HG02938 (cell line): Measurements from ENCODE around the gene CABP1.
"Not testable (repeated sequence)": the region's sequence is repeated elsewhere in the genome, so short reads cannot be mapped to it uniquely, and the experiment has no call there.

Source experiments
- ATAC-seq: cut with Tn5 transposase; IDR thresholded peaks from one replicate; pipeline ENCODE4 v1.9.1; 2021; ENCODE audit warnings: mild to moderate bottlenecking, moderate library complexity; ENCODE audit not compliant: unreplicated experiment

The CABP1 gene

DNA sequence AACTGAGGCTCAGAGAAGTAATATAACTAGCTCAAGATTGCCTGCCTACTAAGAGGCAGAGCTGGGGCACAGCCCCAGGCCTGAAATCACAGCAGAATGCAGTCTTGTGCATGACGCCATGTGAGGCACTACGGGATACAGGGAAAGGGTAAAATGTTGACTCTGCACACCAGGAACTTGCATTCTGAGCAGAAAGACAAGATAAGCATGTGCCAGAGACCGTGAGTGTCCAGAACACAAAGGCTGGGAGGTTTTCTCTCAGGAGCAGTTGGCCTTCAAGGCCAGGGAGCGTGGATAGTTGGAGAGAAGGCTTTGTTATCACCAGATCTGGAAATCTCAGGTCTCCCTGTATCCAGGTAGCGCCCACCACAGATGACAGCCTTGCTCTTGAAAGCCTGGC, 23.3 kb downstream of the CABP1 start:
- no peak for ATAC-seq

DNA sequence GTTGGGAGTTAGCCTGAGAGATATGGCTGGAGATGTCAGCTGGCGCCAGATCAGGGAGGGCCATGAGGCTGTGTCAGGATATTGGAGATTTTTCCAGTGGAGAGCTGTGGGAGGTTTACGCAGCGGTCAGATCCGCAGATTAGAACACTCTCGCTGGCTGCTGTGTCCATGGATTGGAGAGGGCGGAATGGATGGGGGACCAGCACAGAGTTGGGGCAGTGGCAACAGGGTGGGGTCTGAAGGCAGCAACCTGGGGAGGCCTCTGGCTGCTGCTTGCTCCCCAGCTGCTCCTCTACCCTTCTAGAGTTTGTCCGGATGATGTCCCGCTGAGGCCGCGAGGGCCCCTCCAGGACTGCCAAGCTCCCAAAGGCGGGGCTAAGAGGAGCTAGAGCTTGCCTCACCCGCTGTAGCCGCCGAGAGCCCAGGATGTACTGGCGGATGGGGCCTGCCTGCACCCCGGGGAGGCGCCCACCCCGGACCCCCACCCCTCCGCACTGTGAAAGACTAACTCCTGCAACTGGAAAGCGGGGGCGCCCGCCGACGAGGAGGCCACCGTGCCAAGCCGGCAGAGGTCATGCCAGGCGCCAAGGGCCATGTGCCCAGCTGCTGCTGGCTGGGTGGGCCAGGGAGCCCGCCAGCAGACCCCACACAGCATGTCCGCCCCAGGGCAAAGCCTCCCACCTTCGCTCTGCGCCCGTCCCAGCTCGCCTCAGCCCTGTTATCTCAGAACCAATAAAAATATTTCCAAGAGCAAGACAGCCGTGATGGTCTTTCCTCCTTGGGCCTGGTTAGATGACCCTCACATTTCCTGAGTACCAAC, 26.4 kb downstream of the CABP1 start:
- no peak for ATAC-seq

DNA sequence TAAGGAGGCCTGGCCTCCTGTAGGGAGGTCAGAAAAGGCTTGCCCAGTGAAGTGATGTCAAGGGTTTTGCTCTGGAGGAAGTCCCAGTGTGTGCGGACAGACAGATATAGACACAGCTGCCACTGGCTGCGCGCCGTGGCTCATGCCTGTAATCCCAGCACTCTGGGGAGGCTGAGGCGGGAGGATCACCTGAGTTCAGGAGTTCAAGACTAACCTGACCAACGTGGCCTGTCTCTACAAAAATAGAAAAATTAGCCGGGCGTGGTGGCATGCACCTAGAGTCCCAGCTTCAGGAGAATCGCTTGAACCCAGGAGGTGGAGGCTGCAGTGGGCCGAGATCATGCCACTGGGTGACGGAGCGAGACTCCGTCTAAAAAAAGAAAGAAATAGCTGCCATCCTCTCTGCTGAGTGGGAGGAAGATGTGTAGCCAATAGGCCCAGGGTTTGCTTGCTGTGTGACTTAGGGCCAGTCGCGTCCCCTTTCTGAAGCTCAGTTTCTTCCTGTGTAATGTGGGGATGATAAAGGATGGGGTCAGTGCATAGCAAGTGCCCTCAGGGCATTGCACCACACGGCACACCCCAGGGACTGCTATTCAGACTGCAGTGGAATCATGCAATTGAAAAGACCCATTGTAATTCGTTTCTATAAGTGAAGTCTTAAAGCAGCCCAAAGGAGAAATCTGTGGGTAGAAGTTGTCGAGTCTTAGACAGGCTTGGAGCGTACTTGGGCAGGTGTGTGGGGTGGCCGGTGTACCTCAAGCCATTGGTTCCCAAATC, 27.9 kb downstream of the CABP1 start:
- no peak for ATAC-seq

DNA sequence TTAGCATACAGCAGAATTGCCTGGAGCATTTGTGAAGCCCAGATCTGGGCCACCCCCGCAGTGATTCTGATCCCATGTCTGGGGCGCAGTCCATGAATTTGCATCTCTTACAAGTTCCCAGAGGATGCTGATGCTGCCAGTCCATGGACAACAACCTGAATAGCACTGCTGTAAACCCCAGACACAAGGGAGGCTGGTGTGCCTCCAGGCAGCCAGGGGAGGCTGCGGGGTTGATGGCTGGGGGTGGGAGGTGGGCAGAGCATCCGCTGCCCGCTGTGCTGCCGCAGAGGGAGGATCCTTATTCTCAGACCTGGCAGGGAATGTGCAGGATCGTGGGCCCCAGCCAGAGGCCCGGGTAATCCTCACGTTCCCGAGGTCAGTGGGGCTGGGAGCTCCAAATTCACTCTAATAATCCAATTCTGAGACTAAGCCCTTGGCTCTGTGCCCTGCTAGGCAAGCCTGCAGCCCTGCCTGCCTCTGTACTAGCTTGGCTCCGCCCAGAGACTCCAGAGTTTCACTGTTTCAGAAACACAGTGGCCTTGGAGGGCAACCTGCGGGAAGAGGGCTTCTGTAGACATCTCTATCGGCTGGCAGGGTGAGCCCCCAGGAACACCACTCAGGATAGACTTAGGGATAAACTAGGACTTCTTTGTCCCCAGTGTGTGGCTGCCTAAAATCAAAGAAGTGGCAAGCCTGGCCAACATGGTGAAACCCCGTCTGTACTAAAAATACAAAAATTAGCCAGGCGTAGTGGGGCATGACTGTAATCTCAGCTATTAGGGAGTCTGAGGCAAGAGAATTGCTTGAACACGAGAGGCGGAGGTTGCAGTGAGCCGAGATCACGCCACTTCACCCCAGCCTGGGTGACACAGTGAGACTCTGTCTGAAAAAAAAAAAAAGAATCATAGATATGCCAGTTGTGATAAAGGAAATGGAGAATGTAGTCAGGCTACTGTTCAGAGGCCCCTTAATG, 28.7 kb downstream of the CABP1 start:
- peak; percentile 50 for ATAC-seq

DNA sequence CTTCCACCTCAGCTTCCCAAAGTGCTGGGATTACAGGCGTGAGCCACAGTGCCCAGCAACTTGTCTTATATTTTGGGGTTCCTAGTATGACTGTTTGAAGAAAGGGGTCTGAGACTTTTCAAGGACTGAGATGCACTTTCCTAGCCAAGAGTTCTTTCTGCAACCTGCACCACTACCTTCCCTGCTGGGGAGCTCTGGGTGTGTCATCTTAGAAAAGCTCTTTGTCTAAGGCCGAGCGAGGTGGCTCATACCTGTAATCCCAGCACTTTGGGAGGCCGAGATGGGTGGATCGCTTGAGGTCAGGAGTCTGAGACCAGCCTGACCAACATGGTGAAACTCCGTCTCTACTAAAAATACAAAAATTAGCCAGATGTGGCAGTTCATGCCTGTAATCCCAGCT, 29.8 kb downstream of the CABP1 start:
- ATAC-seq: not testable (repeated sequence)

DNA sequence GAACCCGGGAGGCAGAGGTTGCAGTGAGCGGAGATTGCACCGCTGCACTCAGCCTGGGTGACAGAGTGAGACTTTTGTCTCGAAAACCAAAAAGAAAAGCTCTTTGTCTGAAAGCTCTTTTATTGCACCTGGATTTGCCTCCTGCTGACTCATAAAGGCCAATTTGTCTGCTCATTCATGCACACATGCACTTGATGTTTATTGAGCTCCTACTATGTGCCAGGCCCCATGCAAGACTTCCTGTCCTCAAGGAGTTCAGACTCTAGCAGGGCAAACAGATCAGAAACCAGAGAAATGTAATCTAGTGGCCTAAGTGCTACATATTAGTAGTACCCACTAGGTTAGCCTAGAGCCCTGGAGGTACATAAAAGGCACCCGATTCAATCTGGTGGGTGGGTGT, 30.2 kb downstream of the CABP1 start:
- no peak for ATAC-seq

DNA sequence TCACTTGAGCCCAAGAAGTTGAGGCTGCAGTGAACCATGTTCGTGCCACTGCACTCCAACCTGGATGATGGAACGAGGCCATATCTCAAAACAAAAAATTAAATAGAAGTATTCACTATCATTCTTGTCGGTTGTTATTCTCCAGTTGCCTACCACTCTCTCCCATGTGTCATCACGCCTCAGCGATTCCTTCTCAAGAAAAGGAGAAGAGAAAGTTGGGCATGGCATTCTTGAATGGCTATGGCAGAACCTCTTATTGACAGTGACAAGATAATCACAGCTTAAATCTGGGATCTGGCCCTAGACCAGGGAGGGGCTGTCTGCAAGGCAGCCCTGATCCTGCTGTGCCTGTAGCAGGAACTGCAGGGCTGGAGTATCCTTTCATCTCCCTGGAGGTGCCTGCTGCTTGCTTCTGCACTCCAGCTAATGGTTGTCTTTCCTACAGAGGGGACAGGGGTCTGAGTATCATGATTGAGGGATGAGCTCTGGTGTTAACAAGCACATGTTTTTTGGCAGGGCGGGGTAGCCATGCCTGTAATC, 33.7 kb downstream of the CABP1 start:
- no peak for ATAC-seq

DNA sequence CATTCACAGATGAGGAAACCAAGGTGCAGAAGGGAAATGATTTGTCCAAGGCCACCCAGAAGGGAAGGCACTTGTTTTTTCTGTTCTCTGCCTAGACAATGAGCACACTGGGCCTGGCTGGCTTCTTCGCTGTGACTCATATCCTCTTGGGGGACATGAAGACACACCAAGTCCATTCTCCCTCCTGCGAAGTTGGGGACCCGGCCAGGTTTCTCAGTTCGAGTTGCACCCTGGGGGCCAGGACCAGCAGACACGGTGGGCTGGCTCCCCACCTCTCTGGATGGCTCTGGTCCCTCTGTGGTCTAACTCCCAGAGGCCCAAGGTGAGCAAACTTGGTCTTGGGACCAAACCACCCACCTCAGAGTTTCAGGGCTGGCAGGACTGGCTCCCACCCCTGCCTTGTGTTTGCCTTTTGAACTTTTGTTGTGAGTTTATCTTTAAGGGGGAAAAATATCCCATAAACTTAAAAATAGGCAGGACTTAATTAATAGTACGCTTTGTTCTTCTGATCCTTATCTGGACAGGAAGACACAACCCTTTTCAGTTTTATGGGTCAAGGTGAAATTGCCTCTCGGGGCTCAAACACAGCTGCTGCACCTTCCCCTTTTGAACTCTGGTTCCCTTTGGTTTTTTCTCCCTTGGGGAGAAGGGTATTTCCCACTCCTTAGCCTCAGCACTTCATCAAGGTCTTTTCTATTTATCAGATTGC, 37.5 kb downstream of the CABP1 start:
- no peak for ATAC-seq

DNA sequence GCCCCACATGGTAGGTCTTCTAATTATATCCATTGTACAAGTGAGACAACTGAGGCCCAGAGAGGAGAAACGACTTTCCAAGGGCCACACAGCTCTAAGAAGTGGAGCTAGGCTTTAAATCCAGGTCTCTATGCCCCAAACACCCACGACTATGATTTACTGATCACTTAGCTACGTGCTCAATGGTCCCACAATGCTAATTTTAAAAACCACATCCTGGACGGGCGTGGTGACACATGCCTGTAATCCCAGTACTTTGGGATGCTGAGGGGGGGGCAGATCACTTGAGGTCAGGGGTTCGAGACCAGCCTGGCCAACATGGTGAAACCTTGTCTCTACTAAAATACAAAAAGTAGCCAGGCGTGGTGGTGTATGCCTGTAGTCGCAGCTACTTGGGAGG, 38.1 kb downstream of the CABP1 start:
- no peak for ATAC-seq

DNA sequence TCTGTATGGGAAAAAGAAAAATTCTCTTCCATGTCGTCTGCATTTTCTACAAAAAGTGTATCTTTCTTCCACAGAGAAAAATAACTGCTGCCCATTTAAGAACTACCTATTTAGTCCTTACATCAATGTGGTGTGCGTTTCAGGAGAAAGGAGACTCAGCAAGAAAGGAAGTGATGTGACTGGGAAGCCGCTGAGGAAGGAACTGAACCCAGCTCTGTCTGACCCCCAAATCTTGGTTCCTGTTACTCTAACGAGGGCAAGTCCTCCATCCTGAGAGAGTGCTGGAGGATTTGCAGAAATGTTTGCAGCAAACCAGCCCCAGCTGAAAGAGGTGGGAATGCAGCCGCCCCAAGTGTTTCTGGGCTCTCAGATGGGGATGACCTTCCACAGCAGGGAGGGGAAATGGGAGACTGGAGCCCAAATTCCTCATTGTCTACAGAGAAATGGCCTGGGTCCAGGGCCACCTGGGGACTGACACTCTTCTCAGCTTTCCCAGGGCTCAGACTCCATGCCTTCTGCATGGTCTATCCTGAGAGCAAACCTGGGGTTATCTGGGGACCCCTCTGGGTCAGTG, 39.8 kb downstream of the CABP1 start:
- ATAC-seq: no peak

DNA sequence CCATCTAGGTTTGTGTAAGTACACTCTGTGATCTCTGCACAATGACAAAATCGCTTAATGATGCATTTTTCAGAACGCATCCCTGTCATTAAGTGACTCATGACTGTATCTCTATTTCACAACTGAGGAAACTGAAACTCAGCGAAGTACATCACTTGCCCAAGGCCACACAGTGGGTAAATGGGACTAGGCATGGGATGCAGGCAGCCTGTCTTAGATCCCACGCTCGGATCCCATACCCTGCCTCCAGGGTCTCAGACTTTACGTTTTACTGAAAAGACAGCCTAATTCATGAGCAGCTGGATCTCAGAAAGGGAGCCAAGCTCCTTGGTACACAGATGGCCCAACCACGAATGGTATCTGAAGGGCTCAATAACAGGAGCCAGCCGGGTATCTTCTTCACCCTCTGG, 44.1 kb downstream of the CABP1 start:
- no peak for ATAC-seq

DNA sequence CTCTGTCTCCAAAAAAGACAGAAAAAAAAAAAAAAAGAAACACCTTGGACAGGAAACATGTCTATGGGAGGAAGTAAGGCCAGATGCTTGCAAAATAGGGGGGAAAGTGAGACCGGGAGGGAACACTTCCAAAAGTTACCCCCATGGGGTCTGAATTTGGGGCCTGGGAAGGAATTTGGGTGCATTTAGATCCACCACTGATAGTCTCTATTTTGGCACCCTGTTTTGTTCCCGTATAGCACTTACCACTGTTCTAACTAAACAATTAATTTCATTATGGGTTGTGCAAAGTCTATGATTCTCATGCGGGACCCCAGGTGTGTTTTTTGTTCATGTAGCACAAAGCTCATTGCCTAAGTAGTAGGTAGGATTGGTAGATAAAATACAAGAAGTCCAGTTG, 45.1 kb downstream of the CABP1 start:
- no peak for ATAC-seq

DNA sequence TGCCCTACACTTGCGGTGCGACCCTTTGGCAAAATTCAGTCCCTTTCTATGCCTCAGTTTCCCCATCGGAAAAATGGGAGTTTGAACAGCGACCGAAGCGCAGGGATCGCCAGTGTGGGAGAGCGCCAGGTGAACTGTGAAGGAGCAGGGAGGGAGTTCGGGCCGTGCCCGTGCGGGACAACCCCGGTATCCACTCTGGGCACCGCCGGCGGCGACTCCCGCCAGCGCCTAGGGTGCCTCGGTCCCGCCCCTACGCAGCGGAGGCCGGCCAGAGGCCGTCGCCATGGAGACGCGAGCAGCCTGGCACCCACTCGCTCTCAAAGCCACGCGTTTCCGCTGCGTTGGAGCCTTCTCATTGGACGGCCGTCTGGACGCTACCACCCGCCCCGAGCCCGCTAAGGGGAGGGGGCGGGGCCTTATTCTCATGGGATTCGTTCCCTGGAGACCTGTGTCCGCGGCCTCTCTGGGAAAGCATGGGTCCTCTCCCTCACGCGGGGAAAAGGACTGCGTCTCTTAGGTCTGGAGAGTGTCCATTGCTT, 45.8 kb downstream of the CABP1 start:
- peak; percentile 63 for ATAC-seq

DNA sequence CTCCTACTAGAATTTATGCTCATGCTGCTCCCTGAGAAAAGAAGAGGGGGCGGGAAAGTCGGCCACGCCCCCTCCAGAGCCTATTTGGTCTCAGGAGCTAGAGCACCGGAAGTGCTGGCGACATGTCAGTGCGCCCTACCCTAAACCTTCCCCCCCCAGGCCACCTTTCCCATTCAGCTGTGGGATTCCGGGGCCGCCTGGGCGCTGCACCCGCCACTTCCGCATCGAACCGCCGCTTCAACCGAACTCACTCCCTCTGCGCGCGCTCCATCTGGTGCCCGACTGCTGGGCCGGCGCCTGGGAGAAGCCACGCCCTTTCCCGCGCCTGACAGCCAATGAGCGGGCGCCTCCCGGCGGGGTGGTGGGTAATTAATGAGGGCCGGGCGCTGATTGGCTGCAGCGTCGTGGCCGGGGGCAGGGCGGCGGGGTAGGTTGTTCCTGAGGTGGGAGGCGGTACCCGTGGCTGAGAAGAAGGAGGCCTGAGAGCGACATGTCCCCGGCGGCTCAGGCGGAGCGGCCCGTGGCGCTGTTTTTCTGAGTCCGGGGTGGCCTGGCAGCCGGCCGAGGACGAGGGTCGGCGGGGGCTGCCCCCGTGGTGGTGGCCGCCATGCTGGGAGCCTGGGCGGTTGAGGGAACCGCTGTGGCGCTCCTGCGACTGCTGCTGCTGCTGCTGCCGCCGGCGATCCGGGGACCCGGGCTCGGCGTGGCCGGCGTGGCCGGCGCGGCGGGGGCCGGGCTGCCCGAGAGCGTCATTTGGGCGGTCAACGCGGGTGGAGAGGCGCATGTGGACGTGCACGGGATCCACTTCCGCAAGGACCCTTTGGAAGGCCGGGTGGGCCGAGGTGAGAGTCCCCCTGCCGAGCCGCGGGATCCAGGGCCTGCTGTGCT, 46.5 kb downstream of the CABP1 start, which contains the start of gene MLEC:
TSS of gene MLEC (plus strand) at position 460 of the 888 bp plus-strand sequence. CDS start at position 608, 148 bp downstream.
- ATAC-seq: peak; percentile 60

DNA sequence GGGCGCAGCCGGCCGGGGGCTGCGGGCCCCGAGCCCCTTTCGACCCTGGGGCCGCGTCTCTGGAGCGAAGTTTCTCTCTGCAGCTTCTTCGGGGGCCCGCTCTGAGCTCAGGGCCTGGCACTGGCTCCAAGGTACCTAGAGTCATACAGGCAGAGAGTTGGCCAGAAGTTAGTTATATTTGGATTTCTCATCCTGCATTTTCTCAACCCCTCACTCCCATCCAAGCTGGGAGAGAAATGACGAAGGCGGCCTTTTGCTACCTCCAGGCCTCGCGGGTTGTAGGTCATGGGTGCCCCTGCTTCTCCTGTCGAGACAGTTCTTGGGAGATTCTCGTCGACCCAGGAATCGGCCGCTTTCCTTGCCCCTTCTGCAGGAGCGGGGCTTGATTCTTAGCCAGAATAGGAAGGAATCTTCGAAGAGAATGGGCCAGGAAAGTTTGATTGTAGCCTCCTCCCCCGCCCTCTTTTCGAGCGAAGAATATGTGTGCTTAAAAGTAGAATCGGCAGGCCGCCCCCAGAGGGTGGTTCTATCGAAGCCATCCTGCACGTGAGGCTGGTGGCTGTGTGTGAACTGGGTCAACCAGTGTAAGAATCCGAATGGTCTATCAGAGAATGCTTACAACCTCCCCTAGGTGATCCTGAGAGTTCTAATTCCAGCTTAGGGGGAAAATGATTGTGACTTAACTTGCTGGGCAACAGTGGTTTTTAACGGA, 47.3 kb downstream of the CABP1 start:
- no peak for ATAC-seq

DNA sequence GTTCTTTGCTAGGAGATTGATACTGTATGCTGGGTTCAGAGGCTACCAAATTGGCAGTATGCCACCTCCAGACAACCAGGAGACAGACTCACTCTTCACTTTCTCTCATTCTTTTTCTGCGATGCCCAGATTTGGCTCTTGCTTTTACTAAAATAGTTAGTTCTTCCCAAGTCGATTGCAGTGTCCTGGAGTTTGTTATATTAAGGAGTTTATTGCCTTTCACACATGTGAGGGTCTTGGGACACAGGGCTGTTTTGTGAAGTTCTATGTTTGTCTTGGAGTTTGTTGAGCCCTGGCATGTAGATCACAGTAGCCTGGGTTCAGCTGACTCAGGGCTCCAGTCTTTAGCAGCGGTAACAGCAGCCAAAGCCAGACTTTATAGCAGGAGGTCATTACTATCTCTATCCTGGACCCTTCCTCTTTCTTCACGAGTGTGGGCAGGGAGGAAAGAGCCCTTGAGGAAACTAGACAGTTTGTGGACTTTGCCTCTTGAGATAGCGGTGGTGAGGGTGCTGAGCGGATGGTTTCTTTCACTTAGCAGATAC, 48.2 kb downstream of the CABP1 start:
- ATAC-seq: no peak

DNA sequence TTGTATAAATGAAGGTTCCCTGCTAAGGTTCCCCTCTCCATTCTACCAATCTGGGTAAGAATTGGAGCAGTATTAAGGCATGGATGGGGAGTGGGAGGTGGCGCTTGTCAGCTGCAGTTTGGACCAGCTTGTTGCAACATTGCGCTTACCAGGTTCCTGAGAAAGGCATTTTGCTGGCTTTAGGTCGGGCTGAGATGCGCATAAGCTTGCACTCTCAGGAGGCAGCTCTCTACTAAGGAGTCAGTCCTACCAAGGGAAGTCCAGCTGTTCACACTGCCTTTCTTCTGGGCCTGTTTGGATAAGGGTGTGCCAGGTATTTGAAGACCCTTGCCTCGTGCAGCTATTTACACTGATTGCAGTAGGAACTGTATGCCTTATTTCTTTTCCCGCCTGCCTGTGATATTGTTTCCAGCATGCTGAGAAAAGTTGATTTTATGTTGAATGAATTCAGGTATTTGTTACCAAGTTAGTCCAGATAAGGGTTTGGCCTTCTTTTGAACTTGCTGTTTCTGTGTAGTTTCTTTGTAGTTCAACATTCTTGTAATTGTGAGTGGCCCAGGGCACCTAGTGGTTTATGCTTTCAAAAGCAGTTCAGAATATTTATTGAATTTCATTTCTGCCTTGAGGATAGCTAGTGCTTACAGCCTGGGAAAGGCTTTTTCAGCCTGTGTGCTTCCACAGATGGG, 49.1 kb downstream of the CABP1 start:
- no peak for ATAC-seq
